Measurements from ENCODE around the gene IPCEF1. TPM values are rescaled to one million over a fixed set of nuclear protein-coding genes. Genes with fewer than 3 reads are reported as not detected.

The IPCEF1 gene
- total RNA-seq, 4 donors from 2014 or later: 0.37 to 8.7 (median 3.8) TPM

DNA sequence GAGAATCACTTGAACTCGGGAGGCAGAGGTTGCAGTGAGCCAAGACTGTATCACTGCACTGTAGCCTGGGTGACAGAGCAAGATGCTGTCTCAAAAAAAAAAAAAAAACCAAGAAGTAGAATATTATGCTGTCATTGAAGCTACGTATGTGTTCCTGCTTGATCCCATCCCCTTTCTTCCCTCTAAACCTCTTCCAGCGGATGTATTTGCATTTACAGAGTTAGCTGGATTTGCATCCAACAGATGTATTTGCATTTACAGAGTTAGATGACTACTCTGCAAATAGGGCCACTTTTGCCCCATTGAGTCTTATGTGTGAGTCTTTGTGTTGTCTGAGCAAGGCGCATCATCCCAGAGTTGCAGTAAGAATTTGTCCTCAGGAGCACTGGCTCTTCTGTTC is 24.9 kb upstream of the IPCEF1 start:
- Histone ChIP-seq H3K27ac (no peak overlapping the region), H3K4me1 (peaks cover 0 to 4% (median 0%) of the 10 kb centered on the region in 4 donors), H3K9me3 (no peaks in the 10 kb centered on the region), H3K4me3 (no peak overlapping the region), H3K36me3 (no peaks in the 10 kb centered on the region), H3K27me3 (no peaks in the 10 kb centered on the region)
- intact Hi-C loops (cut with DNase I; ENCODE audit: low total_unique reads): no loop called here
- in situ Hi-C loops (cut with MboI; ENCODE audit: low pct_ligation_motif_present in 1 of 4, low pct_unique_long_range_greater_than_20kb in 1 of 4, low sequenced_read_pairs in 3 of 4): no loop called here
- 63 to 90% methylated on average over 1 to 4 of the region's 4 CpGs for WGBS, 2 donors (ENCODE audit: low coverage in 1 of 2)
- DNase-seq: no peak
- TF ChIP-seq POLR2A (IDR thresholded peaks at IDR 0.05): no peak

DNA sequence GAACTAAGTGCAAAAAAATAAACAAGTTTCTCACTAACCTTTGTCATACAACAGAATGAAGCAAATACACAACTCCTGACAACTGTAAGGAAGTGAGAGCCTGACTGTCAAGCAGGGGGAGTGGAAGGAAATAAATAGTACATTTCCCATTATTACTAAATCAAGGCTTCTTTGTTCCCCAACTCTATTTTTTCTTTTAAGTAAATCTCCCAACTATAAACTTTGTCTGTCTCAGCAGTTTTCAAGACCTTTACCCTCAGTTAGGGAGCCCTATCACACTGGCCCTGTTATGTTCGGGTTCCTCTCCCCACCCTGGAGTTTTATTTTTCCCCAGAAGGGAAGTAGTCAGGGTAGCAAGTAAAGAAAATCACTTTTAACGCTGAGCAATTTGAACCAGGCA is 24.1 kb upstream of the IPCEF1 start:
- in situ Hi-C loops (cut with MboI; ENCODE audit: low pct_ligation_motif_present in 1 of 4, low pct_unique_long_range_greater_than_20kb in 1 of 4, low sequenced_read_pairs in 3 of 4) (no loop called here), intact Hi-C loops (cut with DNase I; ENCODE audit: low total_unique reads) (no loop called here)
- Histone ChIP-seq H3K27me3 (no peaks in the 10 kb centered on the region), H3K4me3 (no peak overlapping the region), H3K27ac (no peak overlapping the region), H3K9me3 (no peaks in the 10 kb centered on the region), H3K4me1 (peaks cover 0 to 4% (median 0%) of the 10 kb centered on the region in 4 donors), H3K36me3 (no peaks in the 10 kb centered on the region)
- no peak for TF ChIP-seq EP300 (IDR thresholded peaks at IDR 0.05; ENCODE audit: low read depth)
- TF ChIP-seq CTCF (IDR thresholded peaks at IDR 0.05): no peak
- TF ChIP-seq POLR2AphosphoS5 (IDR thresholded peaks at IDR 0.05): no peak
- TF ChIP-seq POLR2A (IDR thresholded peaks at IDR 0.05): no peak
- WGBS, 2 donors (ENCODE audit: low coverage in 1 of 2): 26 to 33% methylated on average over 2 of the region's 2 CpGs
- no peak for DNase-seq

- in situ Hi-C loops (cut with MboI; ENCODE audit: low pct_ligation_motif_present in 1 of 4, low pct_unique_long_range_greater_than_20kb in 1 of 4, low sequenced_read_pairs in 3 of 4): no loop called here
- H3K4me3 ChIP-seq: no peak overlapping the region
- no peak overlapping the region for H3K27ac ChIP-seq
- TF ChIP-seq POLR2AphosphoS5 (IDR thresholded peaks at IDR 0.05) (no peak), CTCF (IDR thresholded peaks at IDR 0.05) (no peak), EP300 (IDR thresholded peaks at IDR 0.05; ENCODE audit: low read depth) (no peak), POLR2A (IDR thresholded peaks at IDR 0.05) (no peak)
- no peaks in the 10 kb centered on the region for H3K27me3 ChIP-seq
- no peaks in the 10 kb centered on the region for H3K9me3 ChIP-seq
- H3K4me1 ChIP-seq: peaks cover 0 to 4% (median 0%) of the 10 kb centered on the region in 4 donors
- DNase-seq: no peak
- intact Hi-C loops (cut with DNase I; ENCODE audit: low total_unique reads): no loop called here
- H3K36me3 ChIP-seq: no peaks in the 10 kb centered on the region
- WGBS, 2 donors (ENCODE audit: low coverage in 1 of 2): 88 to 98% methylated on average over 1 to 3 of the region's 3 CpGs
Measured at GRCh38 chr6:154379585-154379984, 23.0 kb upstream of the IPCEF1 start.

DNA sequence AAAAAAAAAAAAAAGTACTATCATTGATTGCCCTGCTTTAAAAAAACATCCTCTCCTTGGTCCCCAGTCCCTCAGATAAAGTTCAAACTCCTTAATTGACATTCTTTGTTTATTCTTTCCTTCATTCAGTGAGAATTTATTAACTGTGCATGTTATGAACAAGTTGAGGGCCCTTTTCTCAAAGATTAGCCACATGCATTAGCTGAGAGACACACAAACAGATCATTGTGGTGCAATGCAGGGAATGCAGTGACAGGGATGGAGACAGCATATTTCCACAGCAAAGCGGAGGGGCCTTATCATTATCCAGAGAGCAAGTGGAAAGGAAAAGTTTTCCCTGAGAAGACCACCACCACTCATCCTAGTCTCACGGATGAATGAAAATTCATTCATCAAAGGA is 21.9 kb upstream of the IPCEF1 start:
- TF ChIP-seq EP300 (IDR thresholded peaks at IDR 0.05; ENCODE audit: low read depth) (no peak), POLR2A (IDR thresholded peaks at IDR 0.05) (no peak), POLR2AphosphoS5 (IDR thresholded peaks at IDR 0.05) (no peak), CTCF (IDR thresholded peaks at IDR 0.05) (no peak)

DNA sequence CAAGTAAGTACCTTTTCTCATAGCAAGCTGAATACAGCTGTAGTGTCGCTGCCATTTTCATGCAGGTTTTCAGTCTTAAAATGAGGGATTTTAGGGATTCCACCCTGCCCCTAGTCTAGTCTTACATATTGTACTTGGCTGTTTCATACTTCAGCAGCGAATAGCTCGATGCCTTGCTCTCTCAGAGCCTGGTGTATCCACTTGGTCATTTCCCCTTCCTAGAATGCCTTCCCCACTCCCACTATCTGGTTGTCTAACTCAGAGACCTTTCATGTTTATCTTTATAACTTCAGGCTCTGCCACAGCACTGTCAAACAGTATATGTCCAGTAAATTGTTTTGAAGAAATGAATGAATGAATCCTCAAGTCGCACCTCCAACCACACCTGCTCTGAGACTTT is 21.1 kb upstream of the IPCEF1 start:
- Histone ChIP-seq H3K27me3 (no peaks in the 10 kb centered on the region), H3K36me3 (no peaks in the 10 kb centered on the region), H3K4me1 (no peaks in the 10 kb centered on the region), H3K9me3 (no peaks in the 10 kb centered on the region), H3K27ac (no peak overlapping the region), H3K4me3 (no peak overlapping the region)
- TF ChIP-seq CTCF (IDR thresholded peaks at IDR 0.05) (no peak), POLR2A (IDR thresholded peaks at IDR 0.05) (no peak), POLR2AphosphoS5 (IDR thresholded peaks at IDR 0.05) (no peak), EP300 (IDR thresholded peaks at IDR 0.05; ENCODE audit: low read depth) (no peak)
- 88 to 89% methylated on average over 4 of the region's 4 CpGs for WGBS, 2 donors (ENCODE audit: low coverage in 1 of 2)
- no peak for DNase-seq
- in situ Hi-C loops (cut with MboI; ENCODE audit: low pct_ligation_motif_present in 1 of 4, low pct_unique_long_range_greater_than_20kb in 1 of 4, low sequenced_read_pairs in 3 of 4): no loop called here
- intact Hi-C loops (cut with DNase I; ENCODE audit: low total_unique reads): no loop called here

More for the DNA sequence above, 21.9 kb upstream of the IPCEF1 start:
- DNase-seq: no peak
- no peaks in the 10 kb centered on the region for H3K4me1 ChIP-seq
- intact Hi-C loops (cut with DNase I; ENCODE audit: low total_unique reads): no loop called here
- in situ Hi-C loops (cut with MboI; ENCODE audit: low pct_ligation_motif_present in 1 of 4, low pct_unique_long_range_greater_than_20kb in 1 of 4, low sequenced_read_pairs in 3 of 4): no loop called here
- H3K9me3 ChIP-seq: no peaks in the 10 kb centered on the region
- 76 to 92% methylated on average over 2 of the region's 2 CpGs for whole genome bisulfite sequencing, 2 donors (ENCODE audit: low coverage in 1 of 2)
- no peak overlapping the region for H3K27ac ChIP-seq
- no peak overlapping the region for H3K4me3 ChIP-seq
- H3K27me3 ChIP-seq: no peaks in the 10 kb centered on the region
- H3K36me3 ChIP-seq: no peaks in the 10 kb centered on the region

Data from transverse colon (tissue), 4 donors.